K562 (cell line): ENCODE measurements around the gene DEGS1.

Experiments
- POLR2A ChIP-seq: fragments of 450-650 bp; conservative IDR thresholded peaks from 2 replicates; pipeline ENCODE4 v1.6.1; 2016
- ZNF263 ChIP-seq: sonication (generic); formaldehyde crosslinking; IDR thresholded peaks from 2 replicates; pipeline ENCODE4 v1.8.0; 2022; ENCODE audit warnings: mild to moderate bottlenecking, missing genetic modification reagents, borderline replicate concordance
- TF ChIP-seq, protein P1 (sequence below): sonication (generic); formaldehyde crosslinking; IDR thresholded peaks from 2 replicates; pipeline ENCODE4 v1.8.1; 2023; ENCODE audit warnings: mild to moderate bottlenecking, missing genetic modification reagents, moderate library complexity
- TF ChIP-seq, protein P2 (sequence below), 3 experiments: IDR thresholded peaks in 2 of 3; conservative IDR thresholded peaks in 1 of 3; 2 replicates each; pipeline ENCODE4 v1.5.1; 2011 to 2012; ENCODE audit warnings: low read length in 3 of 3, mild to moderate bottlenecking in 3 of 3, control low read depth in 2 of 3, improper control_type of control experiment in 1 of 3, inconsistent platforms in 1 of 3, low read depth in 1 of 3, mixed read lengths in 1 of 3, moderate library complexity in 1 of 3; ENCODE audit not compliant: insufficient read depth in 2 of 3

DNA sequence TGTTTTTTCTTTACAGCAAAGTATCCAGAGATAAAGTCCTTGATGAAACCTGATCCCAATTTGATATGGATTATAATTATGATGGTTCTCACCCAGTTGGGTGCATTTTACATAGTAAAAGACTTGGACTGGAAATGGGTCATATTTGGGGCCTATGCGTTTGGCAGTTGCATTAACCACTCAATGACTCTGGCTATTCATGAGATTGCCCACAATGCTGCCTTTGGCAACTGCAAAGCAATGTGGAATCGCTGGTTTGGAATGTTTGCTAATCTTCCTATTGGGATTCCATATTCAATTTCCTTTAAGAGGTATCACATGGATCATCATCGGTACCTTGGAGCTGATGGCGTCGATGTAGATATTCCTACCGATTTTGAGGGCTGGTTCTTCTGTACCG is 6.5 kb downstream of the DEGS1 start:
- TF ChIP-seq, protein P1, sequence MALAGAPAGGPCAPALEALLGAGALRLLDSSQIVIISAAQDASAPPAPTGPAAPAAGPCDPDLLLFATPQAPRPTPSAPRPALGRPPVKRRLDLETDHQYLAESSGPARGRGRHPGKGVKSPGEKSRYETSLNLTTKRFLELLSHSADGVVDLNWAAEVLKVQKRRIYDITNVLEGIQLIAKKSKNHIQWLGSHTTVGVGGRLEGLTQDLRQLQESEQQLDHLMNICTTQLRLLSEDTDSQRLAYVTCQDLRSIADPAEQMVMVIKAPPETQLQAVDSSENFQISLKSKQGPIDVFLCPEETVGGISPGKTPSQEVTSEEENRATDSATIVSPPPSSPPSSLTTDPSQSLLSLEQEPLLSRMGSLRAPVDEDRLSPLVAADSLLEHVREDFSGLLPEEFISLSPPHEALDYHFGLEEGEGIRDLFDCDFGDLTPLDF (CRISPR knock-in tag), result no peak
- TF ChIP-seq, protein P2, sequence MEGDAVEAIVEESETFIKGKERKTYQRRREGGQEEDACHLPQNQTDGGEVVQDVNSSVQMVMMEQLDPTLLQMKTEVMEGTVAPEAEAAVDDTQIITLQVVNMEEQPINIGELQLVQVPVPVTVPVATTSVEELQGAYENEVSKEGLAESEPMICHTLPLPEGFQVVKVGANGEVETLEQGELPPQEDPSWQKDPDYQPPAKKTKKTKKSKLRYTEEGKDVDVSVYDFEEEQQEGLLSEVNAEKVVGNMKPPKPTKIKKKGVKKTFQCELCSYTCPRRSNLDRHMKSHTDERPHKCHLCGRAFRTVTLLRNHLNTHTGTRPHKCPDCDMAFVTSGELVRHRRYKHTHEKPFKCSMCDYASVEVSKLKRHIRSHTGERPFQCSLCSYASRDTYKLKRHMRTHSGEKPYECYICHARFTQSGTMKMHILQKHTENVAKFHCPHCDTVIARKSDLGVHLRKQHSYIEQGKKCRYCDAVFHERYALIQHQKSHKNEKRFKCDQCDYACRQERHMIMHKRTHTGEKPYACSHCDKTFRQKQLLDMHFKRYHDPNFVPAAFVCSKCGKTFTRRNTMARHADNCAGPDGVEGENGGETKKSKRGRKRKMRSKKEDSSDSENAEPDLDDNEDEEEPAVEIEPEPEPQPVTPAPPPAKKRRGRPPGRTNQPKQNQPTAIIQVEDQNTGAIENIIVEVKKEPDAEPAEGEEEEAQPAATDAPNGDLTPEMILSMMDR (IDR thresholded peaks at IDR 0.05 in 2 of 3, conservative IDR thresholded peaks at IDR 0.05 in 1 of 3; ENCODE audit: insufficient read depth in 2 of 3, low read depth in 1 of 3, low read length in 3 of 3), result no peak
- TF ChIP-seq ZNF263 (CRISPR knock-in tag) (no peak), POLR2A (no peak)
